Esophagus squamous epithelium (tissue), 5 donors: ENCODE measurements around the gene ADAMTS13. TPM values are rescaled to one million over a fixed set of nuclear protein-coding genes. Genes with fewer than 3 reads are reported as not detected.
A peak's percentile ranks its signal among the peaks of the same experiment; 100 is the strongest.

ENCODE experiments used
- DNase-seq: peaks from one replicate; lab custom pipeline; 2025; lab: John Stamatoyannopoulos, UW
- H3K27ac ChIP-seq, 4 donors: fragments of 200-600 bp; sonication (generic); one replicate each; pipeline ENCODE4 v1.5.1; 2016 to 2019; ENCODE audit warnings: mild to moderate bottlenecking in 1 of 4
- H3K27me3 ChIP-seq, 4 donors: fragments of 200-600 bp; sonication (generic); 1 replicate in 3 of 4; 2 replicates in 1 of 4; pipeline versions ENCODE4 v1.5.1 to v1.6.0; 2017 to 2021; ENCODE audit warnings: antibody characterized with exemption in 1 of 4
- H3K36me3 ChIP-seq, 3 donors: fragments of 200-600 bp; sonication (generic); one replicate each; pipeline ENCODE4 v1.5.1; 2016 to 2019
- H3K4me1 ChIP-seq, 3 donors: fragments of 200-600 bp; sonication (generic); one replicate each; pipeline ENCODE4 v1.5.1; 2017 to 2019
- H3K4me3 ChIP-seq, 4 donors: fragments of 200-600 bp; sonication (generic); 1 replicate in 3 of 4; 2 replicates in 1 of 4; pipeline ENCODE4 v1.5.1; 2016 to 2019; ENCODE audit warnings: mild to moderate bottlenecking in 2 of 4, moderate library complexity in 1 of 4
- H3K9me3 ChIP-seq, 3 donors: fragments of 200-600 bp; sonication (generic); one replicate each; pipeline ENCODE4 v1.5.1; 2016 to 2019
- POLR2A ChIP-seq, 4 donors: fragments of 450-650 bp; IDR thresholded peaks; one replicate each; pipeline ENCODE4 v1.6.1; 2017; ENCODE audit warnings: antibody characterized with exemption in 4 of 4, mild to moderate bottlenecking in 4 of 4, moderate library complexity in 3 of 4
- WGBS, 2 donors: methylation state at CpG; one replicate each; pipeline ENCODE4 v1.1.5; 2018; 5-methylcytosine and 5-hydroxymethylcytosine counted together
- intact Hi-C: fragments of 100-400 bp; cut with DNase I; formaldehyde crosslinking; loops from one replicate; pipeline ENCODE4 v1.15.0; 2022
- total RNA-seq, 4 donors: library from RNA; depleted of rRNA; stranded (reverse); fragments of >200 nt; gene quantifications; one replicate each; pipeline ENCODE4 v1.1.0, GENCODE V29; 2016
- TF ChIP-seq, protein P1 (sequence below), 6 experiments: fragments of 450-650 bp in 4 of 6; fragments of 200-600 bp in 2 of 6; sonication (generic) in 2 of 6; IDR thresholded peaks; one replicate each; pipeline ENCODE4 v1.5.1; 2016 to 2019; ENCODE audit warnings: antibody characterized with exemption in 6 of 6, mild to moderate bottlenecking in 4 of 6, moderate library complexity in 4 of 6
- donor health status: DM: yes; HTN: yes; CAD: no.

The ADAMTS13 gene
- total RNA-seq, 4 donors from 2014 or later: 0.21 to 2.5 (median 0.33) TPM

- DNase-seq: no peak
- TF ChIP-seq POLR2A (IDR thresholded peaks at IDR 0.05): no peak
- TF ChIP-seq, protein P1, sequence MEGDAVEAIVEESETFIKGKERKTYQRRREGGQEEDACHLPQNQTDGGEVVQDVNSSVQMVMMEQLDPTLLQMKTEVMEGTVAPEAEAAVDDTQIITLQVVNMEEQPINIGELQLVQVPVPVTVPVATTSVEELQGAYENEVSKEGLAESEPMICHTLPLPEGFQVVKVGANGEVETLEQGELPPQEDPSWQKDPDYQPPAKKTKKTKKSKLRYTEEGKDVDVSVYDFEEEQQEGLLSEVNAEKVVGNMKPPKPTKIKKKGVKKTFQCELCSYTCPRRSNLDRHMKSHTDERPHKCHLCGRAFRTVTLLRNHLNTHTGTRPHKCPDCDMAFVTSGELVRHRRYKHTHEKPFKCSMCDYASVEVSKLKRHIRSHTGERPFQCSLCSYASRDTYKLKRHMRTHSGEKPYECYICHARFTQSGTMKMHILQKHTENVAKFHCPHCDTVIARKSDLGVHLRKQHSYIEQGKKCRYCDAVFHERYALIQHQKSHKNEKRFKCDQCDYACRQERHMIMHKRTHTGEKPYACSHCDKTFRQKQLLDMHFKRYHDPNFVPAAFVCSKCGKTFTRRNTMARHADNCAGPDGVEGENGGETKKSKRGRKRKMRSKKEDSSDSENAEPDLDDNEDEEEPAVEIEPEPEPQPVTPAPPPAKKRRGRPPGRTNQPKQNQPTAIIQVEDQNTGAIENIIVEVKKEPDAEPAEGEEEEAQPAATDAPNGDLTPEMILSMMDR (IDR thresholded peaks at IDR 0.05): no peak
- 20 to 40% methylated on average over 1 of the region's 23 CpGs for WGBS, 2 donors
Measured at GRCh38 chr9:133505901-133506652, 83.9 kb downstream of the ADAMTS13 start.

GRCh38 chr9:133506653-133507038 lies 84.5 kb downstream of the ADAMTS13 start:
- TF ChIP-seq POLR2A (IDR thresholded peaks at IDR 0.05): no peak
- TF ChIP-seq, protein P1 (IDR thresholded peaks at IDR 0.05): no peak
- DNase-seq: no peak
- H3K27ac ChIP-seq: peak overlapping the region in 2 of 4 donors; percentile 60 to 72

More at GRCh38 chr9:133505901-133506652, 83.9 kb downstream of the ADAMTS13 start:
- H3K4me3 ChIP-seq: no peak overlapping the region
- H3K36me3 ChIP-seq: no peaks in the 10 kb centered on the region
- peaks cover 0 to 21% (median 14%) of the 10 kb centered on the region in 3 donors for H3K9me3 ChIP-seq
- H3K27ac ChIP-seq: peak overlapping the region in 3 of 4 donors; percentile 43 to 72 (median 60)
- peaks cover 11 to 45% (median 31%) of the 10 kb centered on the region in 3 donors for H3K4me1 ChIP-seq
- peaks cover 0 to 49% (median 0%) of the 10 kb centered on the region in 4 donors for H3K27me3 ChIP-seq
- intact Hi-C loops: no loop called here

DNA sequence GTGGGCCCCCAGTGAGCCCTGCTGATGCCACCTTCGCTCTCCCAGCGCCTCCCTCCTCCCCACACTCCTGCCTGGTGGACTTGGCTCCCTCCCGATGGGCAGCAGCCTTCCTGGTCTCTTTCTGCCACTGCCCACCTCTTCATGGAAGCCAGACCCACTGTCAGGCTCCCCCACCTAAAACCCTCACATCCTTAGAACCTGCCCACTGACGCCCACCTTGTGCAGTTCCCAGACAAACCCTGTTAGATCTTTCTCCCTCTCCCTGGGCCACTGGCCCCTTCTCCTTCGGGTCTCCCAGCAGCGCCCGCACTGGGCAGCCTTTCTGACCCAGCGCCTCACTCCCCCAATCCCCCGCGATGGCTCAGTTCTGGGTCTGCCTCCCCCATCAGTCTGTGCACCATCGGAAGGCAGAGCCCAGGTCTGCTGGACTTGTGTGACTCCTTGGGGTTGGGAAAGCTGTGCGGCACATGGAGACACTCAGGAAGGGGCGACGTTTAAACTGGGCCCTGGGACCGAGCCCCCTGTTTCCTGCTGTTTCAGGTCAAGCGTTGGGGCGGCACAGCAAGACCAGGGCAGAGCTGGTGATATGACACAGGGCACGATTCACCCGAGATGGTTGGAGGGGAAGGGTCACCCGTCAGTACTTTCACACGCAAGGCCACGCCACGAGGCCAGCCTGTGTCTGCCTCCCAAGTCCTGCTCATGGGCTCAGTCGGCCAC lies 85.2 kb downstream of the ADAMTS13 start:
- H3K9me3 ChIP-seq: peaks cover 0 to 8% (median 5%) of the 10 kb centered on the region in 3 donors
- no peaks in the 10 kb centered on the region for H3K36me3 ChIP-seq
- WGBS, 2 donors: 84 to 89% methylated on average over 13 to 19 of the region's 24 CpGs
- peaks cover 11 to 45% (median 31%) of the 10 kb centered on the region in 3 donors for H3K4me1 ChIP-seq
- peaks cover 0 to 49% (median 0%) of the 10 kb centered on the region in 4 donors for H3K27me3 ChIP-seq
- DNase-seq: no peak
- H3K4me3 ChIP-seq: no peak overlapping the region
- peak overlapping the region in 2 of 4 donors; percentile 60 to 72 for H3K27ac ChIP-seq
- TF ChIP-seq, protein P1 (IDR thresholded peaks at IDR 0.05): no peak
- no peak for TF ChIP-seq POLR2A (IDR thresholded peaks at IDR 0.05)
- intact Hi-C loops: no loop called here

More at GRCh38 chr9:133506653-133507038, 84.5 kb downstream of the ADAMTS13 start:
- Histone ChIP-seq H3K9me3 (peaks cover 0 to 16% (median 11%) of the 10 kb centered on the region in 3 donors), H3K4me1 (peaks cover 11 to 45% (median 31%) of the 10 kb centered on the region in 3 donors), H3K4me3 (no peak overlapping the region), H3K36me3 (no peaks in the 10 kb centered on the region), H3K27me3 (peaks cover 0 to 49% (median 0%) of the 10 kb centered on the region in 4 donors)
- 43 to 44% methylated on average over 9 to 10 of the region's 18 CpGs for WGBS, 2 donors
- intact Hi-C loops: no loop called here

- H3K27ac ChIP-seq: no peak overlapping the region
- TF ChIP-seq, protein P1 (IDR thresholded peaks at IDR 0.05): no peak
- TF ChIP-seq POLR2A (IDR thresholded peaks at IDR 0.05): no peak
- H3K27me3 ChIP-seq: peaks cover 0 to 48% (median 0%) of the 10 kb centered on the region in 4 donors
- no peak overlapping the region for H3K4me3 ChIP-seq
- intact Hi-C loops: no loop called here
- H3K9me3 ChIP-seq: peaks cover 0 to 2% (median under 1%) of the 10 kb centered on the region in 3 donors
- no peak for DNase-seq
- 93 to 94% methylated on average over 3 to 5 of the region's 8 CpGs for WGBS, 2 donors
- peaks cover 11 to 45% (median 31%) of the 10 kb centered on the region in 3 donors for H3K4me1 ChIP-seq
- H3K36me3 ChIP-seq: no peaks in the 10 kb centered on the region
Measured at GRCh38 chr9:133508046-133508445, 85.9 kb downstream of the ADAMTS13 start.

Other genes with a start within 250 kb of the ADAMTS13 start
- gene OBP2B, start 213.1 kb upstream of the ADAMTS13 start, total RNA-seq: not detected
- gene ABO, start 147.2 kb upstream of the ADAMTS13 start, total RNA-seq: 10 to 100 TPM in 2 of 4 donors, 1 to 10 TPM in 2; 3.4 to 48.8 (median 8.2) TPM
- gene SURF6, start 86.2 kb upstream of the ADAMTS13 start, total RNA-seq: 10 to 100 TPM; 14.5 to 28.6 (median 22.0) TPM
- gene MED22, start 74.2 kb upstream of the ADAMTS13 start, total RNA-seq: 10 to 100 TPM; 10.8 to 22.5 (median 15.9) TPM
- gene RPL7A, start 74.1 kb upstream of the ADAMTS13 start, total RNA-seq: 1,000 to 10,000 TPM; 1,828 to 2,553 (median 2,363) TPM
- 10 to 100 TPM; 18.2 to 44.7 (median 32.0) TPM for gene SURF1, start 65.9 kb upstream of the ADAMTS13 start, total RNA-seq
- 10 to 100 TPM; 30.1 to 36.8 (median 33.6) TPM for gene SURF2, start 65.8 kb upstream of the ADAMTS13 start, total RNA-seq
- gene SURF4, start 46.3 kb upstream of the ADAMTS13 start, total RNA-seq: 100 to 1,000 TPM; 104 to 140 (median 117) TPM
- under 1 TPM in 1 of 4 donors, not detected in 3; 0.38 TPM for gene STKLD1, start 46.0 kb upstream of the ADAMTS13 start, total RNA-seq
- gene REXO4, start 4.4 kb upstream of the ADAMTS13 start, total RNA-seq: 10 to 100 TPM; 21.5 to 26.0 (median 21.7) TPM
- 10 to 100 TPM in 1 of 4 donors, 1 to 10 TPM in 3; 5.9 to 13.7 (median 9.1) TPM for gene CACFD1, start 37.6 kb downstream of the ADAMTS13 start, total RNA-seq
- 1 to 10 TPM in 1 of 4 donors, under 1 TPM in 3; 0.42 to 1.1 (median 0.85) TPM for gene SLC2A6, start 56.7 kb downstream of the ADAMTS13 start, total RNA-seq
- gene MYMK, start 102.6 kb downstream of the ADAMTS13 start, total RNA-seq: not detected
- gene ADAMTSL2, start 112.3 kb downstream of the ADAMTS13 start, total RNA-seq: 1 to 10 TPM; 1.1 to 2.1 (median 1.4) TPM
- gene FAM163B, start 187.0 kb downstream of the ADAMTS13 start, total RNA-seq: not detected
- not detected for gene DBH, start 214.0 kb downstream of the ADAMTS13 start, total RNA-seq